SH-SY5Y (cell line): ENCODE results near the gene FAM118B.

Experiments used
- GATA2 ChIP-seq: IDR thresholded peaks from 2 replicates; pipeline ENCODE4 v1.6.1; 2011; ENCODE audit warnings: mild to moderate bottlenecking, low read depth, low read length
- GATA3 ChIP-seq: IDR thresholded peaks from 2 replicates; pipeline ENCODE4 v1.6.1; 2011; ENCODE audit warnings: low read depth, mild to moderate bottlenecking, low read length, moderate library complexity

DNA sequence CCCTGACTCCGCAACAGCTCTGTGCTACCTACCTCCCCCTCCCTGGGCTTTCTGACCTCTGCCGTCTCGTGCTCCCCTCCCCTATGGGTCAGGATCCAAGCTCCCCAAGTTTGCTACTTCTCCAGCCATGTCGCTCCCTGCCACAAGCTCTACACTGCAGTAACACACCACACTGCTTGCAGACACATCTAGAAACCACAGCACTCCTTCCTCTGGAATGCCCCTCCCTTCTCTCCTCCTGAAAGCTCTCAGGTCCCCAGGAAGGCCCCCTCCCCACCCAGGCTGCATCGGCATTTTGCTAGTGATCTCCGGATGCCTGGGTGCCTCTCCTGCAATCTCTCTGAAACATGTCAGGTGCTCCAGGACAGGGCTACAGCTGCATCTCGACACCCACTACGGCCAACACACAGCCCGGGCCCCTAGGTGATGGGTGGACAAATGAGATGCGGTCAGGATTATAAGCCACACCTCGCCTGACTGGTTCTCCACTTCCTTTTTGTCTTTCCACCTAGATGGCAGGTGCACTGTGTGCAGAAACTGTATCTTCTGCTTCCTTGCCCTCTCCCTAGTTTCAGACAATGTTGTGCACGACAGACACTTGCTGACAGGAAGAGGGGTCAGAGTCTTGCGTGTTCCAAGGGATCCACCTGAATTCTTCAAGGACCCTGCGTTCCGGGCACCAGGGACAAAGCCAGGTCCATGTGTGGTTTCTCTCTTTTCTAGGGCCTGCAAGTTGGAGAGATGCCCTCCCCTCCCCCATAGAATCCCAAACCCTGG lies 23.1 kb upstream of the FAM118B start:
- no peak for TF ChIP-seq GATA2
- no peak for TF ChIP-seq GATA3
